Activated naive CD4-positive, alpha-beta T cell treated with anti-CD3 and anti-CD28 coated beads, Interleukin-2, amount 10 ng/mL, durations not matched to agents 7 days and 5 days (primary cell): ENCODE data around the gene SPINK4.

ENCODE experiments used
- CTCF ChIA-PET: fragments of 350-600 bp; sonication (Branson Sonifier 250); formaldehyde crosslinking; loops from one replicate; lab custom pipeline; 2021; ENCODE audit warnings: antibody characterized with exemption; lab: Charles Lee
- DNase-seq: peaks from one replicate; pipeline ENCODE4 v3.0.0-alpha.2; 2020
- H3K27ac Mint-ChIP-seq: one replicate; pipeline ENCODE4 v1.8.0; 2021; ENCODE audit warnings: mild to moderate bottlenecking, moderate library complexity, mixed read lengths
- H3K27me3 Mint-ChIP-seq: one replicate; pipeline ENCODE4 v1.8.0; 2021; ENCODE audit warnings: mild to moderate bottlenecking, mixed read lengths
- H3K36me3 Mint-ChIP-seq: one replicate; pipeline ENCODE4 v1.8.0; 2021; ENCODE audit warnings: mixed read lengths
- H3K4me1 Mint-ChIP-seq: one replicate; pipeline ENCODE4 v1.8.0; 2021; ENCODE audit warnings: mixed read lengths
- H3K4me3 Mint-ChIP-seq: one replicate; pipeline ENCODE4 v1.8.0; 2021; ENCODE audit warnings: mild to moderate bottlenecking, moderate library complexity, mixed read lengths
- H3K9me3 Mint-ChIP-seq: one replicate; pipeline ENCODE4 v1.8.0; 2021; ENCODE audit warnings: mixed read lengths

The SPINK4 gene

DNA sequence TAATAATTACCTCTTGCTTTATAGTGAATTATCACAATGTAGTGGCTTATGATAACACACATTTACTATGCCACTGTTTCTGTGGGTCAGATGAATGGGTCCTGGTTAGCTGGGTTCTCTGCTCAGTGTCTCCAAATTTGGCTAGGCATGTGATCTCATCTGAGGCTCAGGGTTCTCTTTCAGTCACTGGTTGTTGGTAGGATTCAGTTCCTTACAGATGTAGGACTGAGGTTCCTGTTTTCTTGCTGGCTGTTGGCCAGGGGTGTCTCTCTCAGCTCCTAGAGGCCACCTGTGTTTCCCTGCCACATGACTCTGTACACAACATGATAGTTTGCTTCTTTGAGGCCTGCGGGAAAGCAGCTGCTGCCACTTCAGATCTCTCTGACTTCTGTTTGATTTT lies 57.5 kb downstream of the SPINK4 start:
- Mint-ChIP-seq H3K4me3 (no peak overlapping the region), H3K36me3 (peaks cover 65% of the 10 kb centered on the region), H3K27ac (peak overlapping the region; percentile 73), H3K9me3 (no peaks in the 10 kb centered on the region), H3K27me3 (no peaks in the 10 kb centered on the region), H3K4me1 (peaks cover 71% of the 10 kb centered on the region)
- CTCF ChIA-PET: interaction anchor here (1.2 to 2.7 kb wide), 5 partner anchors 10 to 175 kb away, joined by 3 to 13 read pairs (median 4); partner anchors contain the start of gene AQP3
- DNase-seq: peak; percentile 33
